NCI-H2196 (cell line): ENCODE data around the gene C19orf81.

Experiments
- DNase-seq: peaks from one replicate; lab custom pipeline; 2025; ENCODE audit not compliant: unreplicated experiment; lab: John Stamatoyannopoulos, UW

Gene C19orf81

DNA sequence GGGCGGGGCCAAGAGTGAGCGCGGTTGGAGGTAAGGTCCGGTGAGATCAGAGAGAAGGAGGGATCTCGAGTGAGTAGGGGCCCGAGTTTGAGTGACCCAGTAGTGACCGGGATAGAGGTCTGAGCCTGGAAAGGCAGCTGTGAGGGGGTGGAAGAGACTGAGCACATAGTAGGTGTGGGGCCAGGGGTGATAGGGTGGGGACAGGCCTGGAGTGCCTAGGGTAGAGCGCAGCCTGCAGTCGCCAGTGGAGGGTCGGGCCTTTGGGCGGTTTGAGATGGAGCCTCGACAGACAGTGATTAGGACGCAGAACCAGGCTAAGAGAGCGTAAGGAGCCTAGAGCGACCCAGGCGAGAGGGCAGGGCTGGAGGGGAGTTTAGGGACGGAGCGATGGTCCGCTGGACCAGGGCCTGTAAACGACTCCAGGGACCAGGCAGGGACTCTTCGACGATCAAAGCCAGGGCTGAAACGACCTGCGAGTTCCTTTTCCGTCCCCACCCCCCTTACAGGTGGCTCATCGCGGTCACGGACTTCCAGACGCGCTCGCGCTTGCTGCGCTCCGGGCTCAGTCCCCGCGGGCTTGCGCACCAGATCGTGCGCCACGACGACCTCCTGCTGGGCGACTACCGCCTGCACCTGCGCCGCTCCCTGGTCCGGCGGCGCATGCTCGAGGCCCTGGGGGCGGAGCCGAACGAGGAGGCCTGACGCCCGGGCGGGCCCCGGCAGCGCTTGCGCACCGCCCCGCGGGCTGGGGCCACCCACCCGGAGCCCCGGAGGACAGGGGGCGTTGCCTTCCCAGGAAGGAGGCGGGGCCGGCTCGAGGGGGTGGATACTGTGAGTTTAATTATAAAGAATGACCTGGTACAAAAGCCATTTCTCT lies 9.4 kb downstream of the C19orf81 start:
- peak; percentile 98 for DNase-seq

DNA sequence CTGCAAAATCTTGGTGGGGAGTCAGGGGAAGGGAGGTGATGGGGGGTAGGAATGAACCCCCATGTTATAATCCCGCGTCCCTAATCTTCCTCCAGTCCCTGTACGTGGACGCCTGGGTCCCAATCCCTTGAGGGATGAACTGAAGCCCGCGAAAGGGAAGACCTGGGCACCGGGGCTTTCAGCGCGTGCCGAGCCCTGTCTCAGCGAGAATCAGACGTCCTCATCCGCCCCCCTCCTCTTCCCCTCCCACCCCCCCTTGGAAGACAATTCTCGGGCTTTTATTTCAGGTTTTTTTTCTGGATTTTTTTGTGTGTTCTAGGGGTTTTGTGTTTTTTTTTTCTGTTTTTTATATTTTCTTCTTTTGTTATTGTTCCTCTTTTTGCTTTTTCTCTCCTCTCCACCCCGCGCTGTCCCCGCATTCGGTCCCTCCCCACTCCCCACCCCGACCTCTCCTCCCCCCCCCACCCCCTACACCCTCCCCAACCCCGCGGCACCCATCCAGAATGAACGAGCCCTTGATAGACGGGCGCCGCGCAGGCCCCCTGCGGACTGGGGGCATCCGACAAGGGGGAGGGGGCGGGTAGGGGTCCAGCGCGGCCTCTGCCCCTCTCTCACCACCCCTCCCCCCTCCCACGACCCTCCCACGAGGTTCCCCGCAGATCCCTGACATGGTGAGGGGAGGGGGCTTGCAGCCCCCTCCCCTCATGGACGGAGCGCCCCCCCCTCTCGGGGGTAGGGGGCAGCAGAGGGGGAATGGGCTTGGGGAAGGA lies 10.3 kb downstream of the C19orf81 start:
- no peak for DNase-seq

DNA sequence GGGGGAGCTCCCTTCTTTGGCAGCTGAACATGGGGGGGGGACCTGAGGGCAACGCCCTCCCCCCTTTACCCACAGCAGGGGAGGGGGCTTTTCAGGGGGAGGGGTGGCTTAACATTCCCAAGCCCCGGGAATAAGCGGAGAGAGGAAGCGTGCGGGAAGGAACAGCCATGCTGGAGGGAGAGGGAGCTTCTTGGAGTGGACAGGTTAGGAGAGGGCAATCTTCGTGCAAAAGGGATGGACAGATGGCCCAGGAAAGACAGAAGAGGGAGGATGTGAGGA lies 10.8 kb downstream of the C19orf81 start:
- DNase-seq = no peak

DNA sequence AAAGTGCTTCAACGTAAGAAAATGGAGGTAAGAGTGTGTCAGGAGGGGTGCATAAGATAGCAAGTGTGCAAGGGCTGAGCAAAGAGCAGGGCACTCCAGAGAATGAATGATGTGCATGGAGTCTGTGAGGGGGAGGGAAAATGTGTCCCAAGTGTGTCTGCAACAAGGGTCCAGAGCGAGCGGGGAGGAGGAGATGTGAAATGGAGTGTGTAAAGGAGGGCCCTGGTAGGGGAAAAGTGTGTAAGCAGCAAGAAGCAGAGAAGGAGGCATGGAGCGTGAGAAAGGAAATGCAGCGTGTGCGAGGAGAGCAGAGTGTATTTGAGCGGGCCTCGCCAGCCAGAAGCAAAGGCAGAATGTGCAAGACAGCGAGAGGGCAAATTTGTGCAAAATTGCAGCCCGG lies 11.8 kb downstream of the C19orf81 start:
- no peak for DNase-seq

DNA sequence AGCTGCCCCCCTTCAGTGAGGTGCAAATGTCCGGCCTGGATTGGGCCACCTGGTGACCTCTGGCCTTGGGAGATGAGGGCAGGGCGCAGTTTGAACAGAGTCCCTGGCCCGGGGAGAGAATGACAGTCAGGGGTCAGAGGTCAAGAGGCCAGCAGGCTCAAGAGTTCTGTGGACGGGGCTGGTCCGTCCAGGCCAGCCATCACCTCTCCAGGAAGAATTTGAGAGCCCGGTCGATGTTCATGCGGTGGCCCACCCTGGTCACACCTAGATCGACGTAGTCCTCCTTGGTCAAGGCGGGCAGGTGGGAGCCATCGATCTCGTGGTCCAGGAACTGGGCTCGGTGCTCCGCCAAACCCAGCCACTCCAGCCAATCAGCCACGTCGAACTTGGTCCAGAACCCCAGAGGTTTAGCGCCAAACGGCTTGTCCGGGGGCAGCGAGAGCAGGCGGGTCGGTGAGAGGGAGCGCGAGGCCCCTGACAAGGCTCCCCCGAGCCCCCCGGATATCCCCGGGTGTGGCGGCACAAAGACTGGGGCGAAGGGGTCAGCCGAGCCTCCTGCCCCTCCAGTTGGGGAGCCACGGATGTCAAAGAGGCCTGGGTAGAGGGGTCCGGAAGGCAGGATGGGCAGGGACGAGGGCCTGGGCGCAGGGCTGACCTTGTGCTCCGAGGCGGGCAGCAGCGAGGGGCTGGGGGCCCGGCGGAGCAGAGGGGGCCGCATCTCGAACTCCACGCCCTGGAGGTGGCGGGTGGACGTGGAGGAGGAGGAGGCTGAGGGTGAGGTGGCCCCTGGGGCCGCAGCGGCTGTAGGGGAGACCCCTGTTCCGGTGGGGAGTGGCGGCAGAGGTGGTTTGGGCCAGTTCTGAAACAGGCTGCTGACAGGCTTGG lies 12.8 kb downstream of the C19orf81 start:
- no peak for DNase-seq

DNA sequence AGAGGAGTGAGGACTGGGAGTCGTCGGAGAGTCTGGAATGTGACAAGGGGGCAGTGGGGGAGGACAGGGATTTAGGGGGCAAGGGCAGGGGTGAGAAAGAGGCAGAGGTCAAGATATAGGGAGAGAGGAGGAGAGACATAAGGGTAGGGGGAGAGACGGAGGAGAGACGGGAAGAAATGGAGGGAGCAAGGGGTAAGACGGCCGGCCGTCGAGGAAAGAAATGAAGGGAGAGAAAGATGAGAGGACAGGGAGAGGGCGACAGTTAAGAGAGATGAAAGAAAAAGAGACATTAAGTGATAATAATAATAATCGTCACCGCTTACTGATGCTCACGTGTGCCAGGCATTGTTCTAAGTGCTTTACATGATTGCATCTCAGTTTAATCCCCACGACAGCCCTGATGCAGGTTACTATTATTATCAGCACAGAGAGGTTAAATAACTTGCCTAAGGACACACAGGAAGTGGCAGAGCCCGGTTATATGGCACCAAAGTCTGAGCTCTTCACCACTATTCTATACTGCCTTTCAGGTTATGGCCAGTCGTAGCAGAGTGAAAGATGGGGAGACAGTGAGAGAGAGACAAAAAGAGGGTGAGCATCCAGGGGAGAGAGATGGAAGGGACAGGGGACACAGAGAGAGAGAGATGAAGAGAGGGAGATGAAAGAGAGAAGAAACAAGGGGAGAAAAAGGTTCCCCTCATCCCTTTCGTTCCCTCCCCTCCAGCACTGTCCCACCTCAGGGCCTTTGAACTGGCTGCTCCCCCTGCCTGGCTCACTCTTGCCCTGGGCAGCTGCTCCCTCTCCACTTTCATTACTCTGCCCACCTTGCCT lies 13.6 kb downstream of the C19orf81 start:
- no peak for DNase-seq

DNA sequence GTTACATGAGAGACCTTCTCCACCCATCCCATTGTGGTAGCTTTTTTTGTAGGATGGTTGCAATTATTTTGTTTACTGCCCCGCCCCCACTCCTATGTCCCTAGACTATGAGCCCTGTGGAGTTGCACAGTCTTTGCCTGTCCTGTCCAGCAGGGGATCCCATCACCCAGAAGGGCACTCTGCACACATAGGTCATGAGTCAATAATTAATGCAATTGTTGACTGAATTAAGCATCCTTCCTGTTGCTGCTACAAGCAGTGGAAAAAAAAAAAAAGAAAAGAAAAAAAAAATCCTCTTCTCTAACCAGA lies 14.2 kb downstream of the C19orf81 start:
- DNase-seq = peak; percentile 37

DNA sequence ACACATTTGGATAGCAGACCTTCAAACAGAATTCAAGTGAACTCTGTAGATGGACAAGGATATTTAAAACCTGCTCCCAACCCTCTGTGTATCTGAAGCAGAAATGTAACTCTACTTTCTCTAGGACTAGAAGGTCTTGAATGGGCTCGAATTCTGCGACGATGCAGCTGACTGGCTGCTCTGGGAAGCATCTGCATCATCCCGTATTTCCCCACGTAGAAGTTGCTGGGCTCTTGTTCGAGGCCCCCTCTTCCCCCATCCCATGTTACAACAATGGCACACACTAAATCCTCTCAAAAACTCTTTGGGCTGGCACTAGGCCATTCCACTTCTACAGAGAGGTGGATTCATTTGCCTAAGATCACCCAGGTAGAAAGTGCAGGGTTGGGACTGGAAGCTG lies 15.0 kb downstream of the C19orf81 start:
- DNase-seq = no peak

DNA sequence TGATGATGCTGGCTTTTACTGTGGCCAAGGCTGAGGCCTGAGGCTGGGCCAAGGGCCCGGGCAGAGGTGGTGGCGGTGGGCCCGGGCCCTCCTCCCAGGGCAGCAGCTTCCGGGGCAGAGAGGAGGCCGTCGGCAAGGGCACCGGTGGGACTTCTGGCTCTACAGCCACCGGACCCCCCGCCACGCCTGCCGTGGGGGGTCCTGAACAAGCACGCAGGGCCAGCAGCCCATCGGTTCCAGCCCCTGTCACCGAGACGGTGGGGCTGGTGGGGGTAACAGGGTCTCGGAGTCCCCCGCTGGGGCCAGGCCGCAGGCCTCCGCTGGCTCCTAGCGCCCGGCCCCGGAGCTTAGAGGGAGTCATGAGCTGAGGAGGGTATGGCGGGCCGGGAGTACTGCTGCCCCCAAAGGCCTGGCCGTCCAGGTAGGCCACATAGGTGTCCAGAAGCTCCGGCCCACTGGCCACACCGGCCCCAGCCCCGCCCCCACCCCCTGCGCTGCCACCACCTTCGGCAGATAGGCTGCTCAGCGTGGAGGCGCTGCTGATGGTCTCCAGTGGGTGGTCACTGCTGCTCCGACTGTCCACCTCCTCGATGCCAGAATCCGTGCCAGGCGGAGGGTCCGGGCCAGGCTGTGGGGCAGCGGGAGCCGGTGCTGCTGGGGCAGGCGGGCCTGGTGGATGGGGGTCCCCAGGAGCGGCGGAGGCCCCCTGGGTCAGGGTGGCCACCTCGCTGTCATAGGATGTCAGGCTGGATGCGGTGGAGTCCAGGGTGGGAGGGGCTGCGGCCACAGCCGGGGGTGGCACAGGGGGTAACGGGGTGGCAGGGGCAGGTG lies 17.3 kb downstream of the C19orf81 start:
- DNase-seq = no peak

DNA sequence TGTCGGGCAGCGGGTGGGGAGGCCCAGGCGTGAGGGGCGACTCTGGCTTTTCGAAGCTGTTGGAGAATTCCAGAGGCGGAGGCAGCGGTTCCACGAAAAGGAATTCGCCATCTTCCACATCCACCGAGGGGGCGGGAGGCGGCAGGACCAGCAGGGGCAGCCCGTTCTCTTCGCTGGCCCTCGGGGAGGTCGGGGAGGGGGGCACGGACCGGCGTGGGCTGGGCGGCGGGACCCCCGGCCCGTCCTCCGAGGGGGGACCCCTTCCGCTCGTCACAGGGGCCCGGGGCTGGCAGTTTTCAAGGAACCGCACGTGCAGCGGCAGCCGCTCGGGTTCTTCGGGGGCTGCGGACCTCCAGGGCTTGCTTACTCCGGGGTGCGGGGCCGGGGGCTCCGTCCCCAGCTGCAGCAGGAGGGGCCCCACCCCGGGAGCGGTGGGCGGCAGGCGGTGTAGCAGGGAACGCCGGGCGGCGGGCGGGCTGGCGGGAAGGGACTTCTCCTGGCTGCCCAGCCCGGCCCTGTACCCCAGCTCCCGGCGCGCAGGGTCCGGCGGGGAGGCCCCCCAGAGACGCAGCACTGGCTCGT lies 18.0 kb downstream of the C19orf81 start:
- no peak for DNase-seq

DNA sequence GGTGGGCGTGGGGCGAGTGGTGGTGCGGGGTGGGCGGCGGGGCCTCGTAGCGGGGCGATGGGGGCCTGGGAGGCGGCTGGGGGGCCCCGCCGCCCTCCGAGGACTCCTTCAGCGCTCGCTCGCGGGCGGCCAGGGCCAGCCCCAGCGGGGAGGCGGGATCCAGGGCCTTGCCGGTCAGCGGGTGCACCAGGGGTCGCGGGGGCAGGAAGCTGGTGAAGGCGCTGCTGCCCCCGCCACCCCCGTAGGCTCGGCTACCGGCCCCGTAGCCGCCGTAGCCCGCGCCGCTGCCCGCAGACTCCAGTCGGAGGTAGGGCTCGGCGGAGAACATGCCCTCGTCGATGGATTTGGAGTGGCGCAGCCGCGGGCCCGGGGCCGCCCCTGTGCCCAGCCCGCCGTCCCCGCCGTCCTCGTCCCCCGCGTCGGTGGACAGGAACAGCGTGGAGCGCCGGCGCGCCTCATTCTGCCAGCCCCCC lies 18.6 kb downstream of the C19orf81 start:
- no peak for DNase-seq

DNA sequence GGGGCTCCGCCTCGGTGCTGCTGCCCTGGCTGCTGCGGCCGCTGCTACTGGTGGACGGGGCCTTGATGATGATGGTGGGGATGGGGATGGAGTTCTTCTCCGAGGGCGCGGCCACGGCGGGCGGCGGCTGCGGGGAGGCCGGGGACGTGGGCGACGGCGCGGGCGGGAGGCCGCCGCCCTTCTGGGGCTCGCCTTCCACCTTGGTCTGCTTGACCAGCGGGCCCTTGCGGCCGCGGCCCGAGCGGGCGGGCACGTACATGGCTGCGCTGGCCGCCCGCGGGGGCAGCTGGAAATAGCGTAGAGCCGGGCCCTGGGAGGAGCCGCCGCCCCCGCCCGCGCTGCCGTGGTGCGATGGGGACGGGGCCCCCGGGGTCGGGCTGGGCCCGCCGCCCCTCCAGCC lies 19.2 kb downstream of the C19orf81 start:
- no peak for DNase-seq

DNA sequence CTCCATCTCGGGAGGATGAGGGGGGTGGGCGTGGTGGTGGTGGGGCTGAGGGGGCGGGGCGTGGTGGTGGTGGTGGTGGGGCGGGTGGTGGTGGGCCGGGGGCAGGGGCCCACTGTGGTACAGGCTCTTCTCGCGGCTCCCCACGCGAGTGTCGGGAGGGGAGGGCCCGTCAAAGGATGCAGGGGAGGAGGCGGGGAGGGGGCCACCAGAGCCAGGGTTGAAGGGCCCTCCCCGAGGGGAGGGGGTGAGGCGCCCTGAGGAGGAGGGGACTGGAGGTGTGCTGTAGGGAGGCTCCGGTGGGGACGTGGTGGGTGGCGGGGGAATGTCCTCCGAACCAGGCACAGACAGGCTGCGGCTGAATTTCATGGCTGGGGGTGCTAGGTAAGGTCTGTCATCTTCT lies 19.6 kb downstream of the C19orf81 start:
- DNase-seq = no peak

DNA sequence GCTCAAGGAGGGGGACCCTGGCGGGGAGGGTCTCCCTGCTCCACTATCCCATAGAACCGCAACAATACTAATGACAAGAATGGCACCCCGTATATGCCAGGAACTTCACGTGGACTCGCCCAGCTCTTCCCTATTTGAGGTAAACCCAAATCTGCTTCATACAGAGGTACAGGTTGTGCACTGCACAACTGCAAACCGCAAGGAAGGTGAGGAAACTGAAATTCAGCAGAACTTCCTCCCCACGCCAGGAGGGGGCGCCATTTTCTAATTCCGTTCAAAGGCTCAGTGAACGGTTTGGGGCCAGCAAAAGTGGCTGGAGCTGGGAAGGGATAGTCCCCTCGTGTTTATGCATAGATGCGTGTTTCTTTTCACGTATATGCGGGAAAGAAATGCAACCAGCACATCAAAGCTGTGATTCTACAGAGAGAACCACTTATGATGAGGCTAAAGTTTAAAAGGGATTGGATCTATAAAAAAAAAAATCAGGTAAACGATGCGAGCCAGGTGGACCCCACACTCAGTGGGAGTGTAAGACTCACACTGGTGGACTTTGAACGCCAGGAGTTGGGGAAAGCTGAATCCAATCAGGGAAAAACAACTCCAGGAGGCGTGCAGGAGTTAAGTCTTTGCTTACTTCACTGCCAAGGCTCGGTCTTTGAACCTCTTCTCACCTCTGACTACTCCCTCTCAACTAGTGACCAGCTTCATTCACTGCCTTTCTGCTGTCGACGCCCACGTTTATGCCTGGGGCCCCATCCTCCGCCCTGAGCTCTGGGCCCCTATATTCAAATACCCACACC lies 20.3 kb downstream of the C19orf81 start:
- DNase-seq = peak; percentile 49

DNA sequence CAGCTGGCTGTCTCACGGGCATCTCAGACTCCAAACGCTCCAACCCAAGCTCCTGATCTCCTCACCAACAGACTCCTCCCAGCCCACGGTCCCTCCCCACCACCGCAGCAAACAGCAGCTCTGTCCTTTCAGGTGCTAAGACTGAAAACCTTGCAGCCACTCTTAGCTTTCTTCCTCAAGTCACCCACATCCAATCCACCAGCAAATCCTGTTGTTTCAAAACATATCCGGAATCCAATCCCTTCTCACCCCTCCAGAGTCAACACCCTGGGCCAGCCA lies 20.8 kb downstream of the C19orf81 start:
- DNase-seq = no peak

DNA sequence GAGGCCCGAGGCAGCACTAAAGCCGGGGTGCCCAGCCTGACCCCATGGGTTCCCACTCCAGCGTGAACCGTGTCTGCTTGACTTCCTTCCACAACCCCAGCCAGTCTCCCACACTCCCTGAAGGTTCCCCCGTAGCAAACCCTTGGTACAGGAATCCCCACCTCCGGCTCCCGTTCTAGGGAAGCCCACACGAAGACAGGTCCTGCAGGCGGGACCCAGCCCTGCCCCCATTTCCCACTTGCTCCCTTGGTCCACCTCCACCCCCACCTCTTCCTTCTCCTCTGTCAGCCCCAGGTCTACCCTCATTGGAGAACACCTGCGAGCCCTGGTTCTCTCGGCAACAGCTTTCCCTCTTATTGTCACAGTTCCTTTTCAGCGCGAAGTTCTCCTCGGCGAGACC lies 23.9 kb downstream of the C19orf81 start:
- no peak for DNase-seq

DNA sequence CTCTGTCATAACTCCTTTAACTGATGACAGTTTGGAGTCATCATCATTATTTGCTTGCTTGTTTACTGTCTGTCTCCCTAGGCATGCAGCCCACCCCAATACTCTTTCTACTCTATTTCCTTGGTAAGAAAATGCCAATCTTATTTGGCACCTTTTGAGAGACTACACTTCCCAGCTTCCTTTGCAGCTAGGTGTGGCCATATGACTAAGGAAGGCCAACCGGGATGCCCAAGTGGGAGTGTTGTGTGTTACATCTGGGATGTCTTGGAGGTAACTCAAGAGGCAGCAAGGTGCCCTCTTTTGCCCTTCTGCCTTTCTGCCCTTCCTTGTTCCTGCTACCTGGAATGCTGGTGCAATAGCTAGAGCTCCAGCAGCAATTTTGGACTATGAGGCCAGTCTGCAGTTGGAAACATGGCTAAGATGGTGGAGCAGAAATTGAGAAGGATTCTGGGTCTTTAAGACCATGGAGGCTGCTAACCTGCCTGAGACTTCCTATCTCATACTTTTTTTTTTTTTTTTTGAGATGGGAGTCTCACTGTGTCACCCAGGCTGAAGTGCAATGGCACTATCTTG lies 27.5 kb downstream of the C19orf81 start:
- DNase-seq = no peak

DNA sequence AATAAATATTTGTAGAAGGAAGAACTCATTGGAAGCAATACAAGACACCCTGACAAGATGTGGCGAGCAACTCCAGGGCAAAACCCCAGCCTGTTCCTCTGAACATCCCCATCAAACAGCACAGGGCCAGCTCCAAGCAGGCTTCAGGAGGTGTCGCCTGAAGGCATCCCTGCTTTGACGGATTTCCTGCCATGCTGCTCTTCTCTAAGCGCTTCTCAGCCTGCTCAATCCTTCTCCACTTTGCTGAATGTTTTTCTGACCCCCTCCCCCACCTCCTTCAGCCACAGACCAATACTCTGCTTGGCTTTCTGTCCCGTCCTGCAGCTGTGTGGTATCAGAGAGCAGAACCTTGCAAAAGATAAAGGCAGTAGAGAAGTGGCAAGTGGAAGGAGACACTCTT lies 28.4 kb downstream of the C19orf81 start:
- no peak for DNase-seq

DNA sequence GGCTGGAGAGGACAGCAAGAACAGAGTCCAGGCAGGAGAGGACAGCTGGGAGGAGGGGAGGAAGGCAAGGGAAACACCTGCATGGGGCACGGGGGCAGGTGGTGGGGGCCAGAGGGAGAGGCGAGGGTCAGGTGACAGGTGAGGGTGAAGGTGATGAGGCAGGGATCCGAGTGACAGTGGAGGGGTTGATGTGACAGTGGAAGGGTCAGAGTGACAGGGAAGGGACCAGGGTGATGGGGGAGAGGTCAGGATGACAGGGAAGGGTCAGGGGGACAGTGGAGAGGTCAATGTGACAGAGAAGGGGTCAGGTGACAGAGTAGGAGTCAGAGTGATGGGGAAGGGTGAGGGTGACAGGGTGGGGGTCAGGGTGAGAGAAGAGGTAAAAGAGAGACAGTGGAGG lies 29.1 kb downstream of the C19orf81 start:
- DNase-seq = no peak
